GM21447 (cell line): Measurements from ENCODE around the gene NEMF.
"Not testable (repeated sequence)": the region's sequence is repeated elsewhere in the genome, so short reads cannot be mapped to it uniquely, and the experiment has no call there.

ENCODE experiments used
- ATAC-seq: cut with Tn5 transposase; IDR thresholded peaks from one replicate; pipeline ENCODE4 v1.9.1; 2021; ENCODE audit not compliant: unreplicated experiment

NEMF gene

GRCh38 chr14:49754570-49755097 lies 98.0 kb downstream of the NEMF start:
- no peak for ATAC-seq

GRCh38 chr14:49746476-49746875 lies 106.1 kb downstream of the NEMF start:
- ATAC-seq: not testable (repeated sequence)

- no peak for ATAC-seq
These were observed 107.4 kb downstream of the NEMF start for GRCh38 chr14:49745191-49745590.

DNA sequence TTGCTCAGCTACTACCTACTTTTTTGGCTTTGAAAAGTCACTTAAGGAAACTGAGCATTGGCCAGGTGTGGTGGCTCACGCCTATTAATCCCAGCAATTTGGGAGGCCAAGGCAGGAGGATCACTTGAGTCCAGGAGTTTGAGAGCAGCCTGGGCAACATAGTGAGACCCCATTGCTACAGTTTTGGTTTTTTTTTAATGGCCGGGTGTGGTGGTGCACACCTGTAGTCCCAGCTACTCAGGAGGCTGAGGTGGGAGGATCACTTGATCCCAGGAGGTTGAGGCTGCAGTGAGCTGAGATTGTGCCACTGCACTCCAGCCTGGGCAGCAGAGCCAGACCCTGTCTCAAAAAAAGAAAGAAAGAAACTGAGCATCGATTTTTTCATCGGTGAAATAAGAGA lies 116.9 kb downstream of the NEMF start:
- ATAC-seq: not testable (repeated sequence)

GRCh38 chr14:49733836-49734235 lies 118.8 kb downstream of the NEMF start:
- ATAC-seq: no peak

DNA sequence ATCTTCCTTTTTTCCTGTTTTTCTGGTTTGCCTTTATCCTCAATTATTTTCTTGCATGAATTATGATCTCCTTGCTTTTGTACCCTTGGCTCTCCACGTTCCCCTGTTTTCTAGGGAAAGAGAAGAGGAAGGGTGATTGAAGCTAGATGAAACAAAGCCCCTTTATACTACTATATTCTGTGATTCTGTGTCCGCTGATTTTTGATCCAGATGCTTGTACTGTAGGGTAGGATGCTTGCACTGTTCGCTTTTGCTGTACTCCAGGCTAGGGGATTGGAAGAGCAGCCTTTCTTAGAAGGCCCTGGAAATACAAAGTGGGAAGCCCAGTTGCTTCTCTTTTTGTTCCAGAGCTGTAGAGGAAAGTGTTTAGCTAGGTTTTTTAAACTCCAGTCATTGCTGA lies 119.7 kb downstream of the NEMF start:
- ATAC-seq: no peak
